HFFc6 (cell line): ENCODE measurements around the gene AP3S1. TPM values are rescaled to one million over a fixed set of nuclear protein-coding genes. Genes with fewer than 3 reads are reported as not detected.
"Not testable (repeated sequence)": the region's sequence is repeated elsewhere in the genome, so short reads cannot be mapped to it uniquely, and the experiment has no call there.

Experiments used
- DNase-seq: peaks from one replicate; pipeline ENCODE4 v3.0.0-alpha.2; 2018
- H3K27ac Mint-ChIP-seq: 2 replicates; pipeline ENCODE4 v1.8.0; 2020; ENCODE audit warnings: mild to moderate bottlenecking, mixed read lengths
- H3K27me3 Mint-ChIP-seq: 2 replicates; pipeline ENCODE4 v1.8.0; 2021; ENCODE audit warnings: mild to moderate bottlenecking, moderate library complexity, mixed read lengths; ENCODE audit not compliant: insufficient read depth
- H3K36me3 Mint-ChIP-seq: 2 replicates; pipeline ENCODE4 v1.8.0; 2021; ENCODE audit warnings: low read depth, mixed read lengths
- H3K4me1 Mint-ChIP-seq: 2 replicates; pipeline ENCODE4 v1.8.0; 2020; ENCODE audit warnings: low read depth, mixed read lengths
- H3K4me3 Mint-ChIP-seq: 2 replicates; pipeline ENCODE4 v1.8.0; 2020; ENCODE audit warnings: mild to moderate bottlenecking, moderate library complexity, mixed read lengths
- H3K9me3 Mint-ChIP-seq: 2 replicates; pipeline ENCODE4 v1.8.0; 2020; ENCODE audit warnings: mild to moderate bottlenecking, mixed read lengths
- CTCF ChIP-seq: fragments of 200-600 bp; sonication (generic); IDR thresholded peaks from 2 replicates; pipeline ENCODE4 v1.5.0; 2021; ENCODE audit warnings: antibody characterized with exemption, mild to moderate bottlenecking
- total RNA-seq, 6 experiments: library from RNA; stranded (reverse); fragmentation: NEBNext Ultra II Directional; extraction: Animal tissue kit (Norgen Biotek cat#: 25700); gene quantifications; 2 replicates in 1 of 6; 3 replicates in 5 of 6; pipeline ENCODE4 v1.2.3, GENCODE V29; 2021

AP3S1 gene
- total RNA-seq, 6 experiments from 2014 or later = 109 to 131 (median 122) TPM

GRCh38 chr5:115801152-115801551 lies 40.6 kb upstream of the AP3S1 start:
- no peak for TF ChIP-seq CTCF

GRCh38 chr5:115801984-115802383 lies 39.8 kb upstream of the AP3S1 start:
- Mint-ChIP-seq H3K27me3 (peaks cover 14% of the 10 kb centered on the region), H3K4me1 (no peaks in the 10 kb centered on the region), H3K4me3 (no peak overlapping the region), H3K27ac (no peak overlapping the region), H3K36me3 (no peaks in the 10 kb centered on the region), H3K9me3 (no peaks in the 10 kb centered on the region)
- DNase-seq = no peak
- no peak for TF ChIP-seq CTCF

More at GRCh38 chr5:115801152-115801551, 40.6 kb upstream of the AP3S1 start:
- Mint-ChIP-seq H3K36me3 (no peaks in the 10 kb centered on the region), H3K4me1 (no peaks in the 10 kb centered on the region), H3K4me3 (no peak overlapping the region), H3K9me3 (no peaks in the 10 kb centered on the region), H3K27ac (no peak overlapping the region), H3K27me3 (peaks cover 14% of the 10 kb centered on the region)
- DNase-seq = no peak

- H3K36me3 Mint-ChIP-seq = no peaks in the 10 kb centered on the region
- no peak for TF ChIP-seq CTCF
- H3K9me3 Mint-ChIP-seq = no peaks in the 10 kb centered on the region
- no peak overlapping the region for H3K4me3 Mint-ChIP-seq
- H3K4me1 Mint-ChIP-seq = peaks cover 12% of the 10 kb centered on the region
- H3K27me3 Mint-ChIP-seq = peaks cover 15% of the 10 kb centered on the region
- no peak overlapping the region for H3K27ac Mint-ChIP-seq
- DNase-seq = no peak
Measured at GRCh38 chr5:115806986-115807653, 34.6 kb upstream of the AP3S1 start.

GRCh38 chr5:115807654-115808052 lies 34.1 kb upstream of the AP3S1 start:
- no peaks in the 10 kb centered on the region for H3K9me3 Mint-ChIP-seq
- H3K4me1 Mint-ChIP-seq = peaks cover 12% of the 10 kb centered on the region
- H3K27ac Mint-ChIP-seq = no peak overlapping the region
- no peak for TF ChIP-seq CTCF
- H3K36me3 Mint-ChIP-seq = no peaks in the 10 kb centered on the region
- peaks cover 16% of the 10 kb centered on the region for H3K27me3 Mint-ChIP-seq
- no peak for DNase-seq
- no peak overlapping the region for H3K4me3 Mint-ChIP-seq

GRCh38 chr5:115808066-115808465 lies 33.7 kb upstream of the AP3S1 start:
- not testable (repeated sequence) for DNase-seq, H3K9me3 Mint-ChIP-seq, H3K4me3 Mint-ChIP-seq, H3K36me3 Mint-ChIP-seq, H3K27ac Mint-ChIP-seq
- Mint-ChIP-seq H3K27me3 (peaks cover 14% of the 10 kb centered on the region), H3K4me1 (peaks cover 12% of the 10 kb centered on the region)

- H3K27me3 Mint-ChIP-seq = peaks cover 28% of the 10 kb centered on the region
Measured at GRCh38 chr5:115809946-115810345, 31.8 kb upstream of the AP3S1 start.

More at GRCh38 chr5:115809946-115810345, 31.8 kb upstream of the AP3S1 start:
- H3K9me3 Mint-ChIP-seq = peaks cover 3% of the 10 kb centered on the region; the same call in 1 of the 2 replicates
- no peaks in the 10 kb centered on the region; the same call in 1 of the 2 replicates for H3K36me3 Mint-ChIP-seq
- no peak overlapping the region for H3K27ac Mint-ChIP-seq
- no peak for DNase-seq
- TF ChIP-seq CTCF = no peak
- H3K4me1 Mint-ChIP-seq = peaks cover 12% of the 10 kb centered on the region
- H3K4me3 Mint-ChIP-seq = no peak overlapping the region
